ENCODE measurements around the gene NOS1AP.
"Not testable (repeated sequence)": the region's sequence is repeated elsewhere in the genome, so short reads cannot be mapped to it uniquely, and the experiment has no call there.

Gene NOS1AP

DNA sequence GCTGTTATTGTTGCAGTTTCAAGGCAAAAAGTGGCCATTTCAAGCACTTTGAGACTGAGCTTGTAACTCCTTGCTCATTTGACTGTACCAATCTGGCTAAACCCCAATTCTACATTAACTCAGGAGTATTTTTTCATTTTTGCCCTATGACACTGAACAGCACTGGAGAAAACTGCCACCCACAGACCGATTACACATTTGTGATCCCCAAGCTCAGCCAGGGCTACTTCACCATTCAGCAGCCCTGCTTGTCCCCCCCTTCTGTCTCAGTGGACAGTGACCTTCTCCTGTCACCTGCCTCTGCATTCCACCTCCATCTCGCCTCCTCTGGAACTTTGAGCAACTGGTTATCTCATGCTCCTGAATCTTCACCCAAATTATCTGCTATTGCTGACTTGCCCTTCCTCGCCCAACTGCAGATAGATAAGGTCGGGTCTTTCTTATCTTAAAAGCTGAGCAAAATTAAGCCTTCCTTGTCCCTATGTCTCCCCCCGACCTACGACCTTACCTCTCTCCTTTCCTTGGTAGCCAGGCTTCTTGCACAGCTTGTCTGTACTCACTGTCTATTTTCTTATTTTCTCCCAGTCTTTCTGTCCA is 281.9 kb downstream of the NOS1AP start:
- DNase-seq, result no peak

DNA sequence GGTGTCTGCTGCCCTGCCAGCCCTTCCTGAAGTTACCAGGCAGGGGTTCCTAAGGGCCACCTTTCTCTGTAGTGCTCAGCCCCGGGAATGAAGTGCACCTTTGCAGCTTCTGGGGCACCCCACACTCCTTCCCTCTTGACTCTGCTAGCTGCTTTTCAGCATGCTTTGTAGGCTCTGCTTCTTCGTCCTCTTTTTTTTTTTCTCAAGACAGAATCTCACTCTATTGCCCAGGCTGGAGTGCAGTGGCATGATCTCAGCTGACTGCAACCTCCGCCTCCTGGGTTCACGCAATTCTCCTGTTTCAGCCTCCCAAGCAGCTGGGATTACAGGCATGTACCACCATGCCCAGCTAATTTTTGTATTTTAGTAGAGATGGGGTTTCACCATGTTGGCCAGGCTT is 282.4 kb downstream of the NOS1AP start:
- DNase-seq, result not testable (repeated sequence)

DNA sequence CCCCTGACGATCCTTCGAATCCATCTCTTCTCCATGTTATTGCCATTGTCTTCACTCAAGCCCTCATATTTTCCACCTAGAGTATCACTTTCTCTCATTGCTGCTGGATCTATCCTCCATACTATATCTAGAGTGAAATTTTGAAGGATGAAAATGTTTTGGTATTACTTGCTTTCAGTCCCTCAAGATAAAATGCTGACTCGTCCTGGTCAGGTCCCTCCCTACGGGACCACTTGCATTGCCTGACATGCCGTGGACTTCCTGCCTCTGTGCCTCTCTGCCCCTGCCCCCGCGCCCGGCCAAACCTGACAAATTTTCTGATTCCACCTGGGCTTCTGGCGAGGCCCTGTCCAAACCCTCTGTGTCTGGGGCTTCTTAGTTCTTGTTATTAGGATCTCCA is 283.6 kb downstream of the NOS1AP start:
- DNase-seq, result no peak

DNA sequence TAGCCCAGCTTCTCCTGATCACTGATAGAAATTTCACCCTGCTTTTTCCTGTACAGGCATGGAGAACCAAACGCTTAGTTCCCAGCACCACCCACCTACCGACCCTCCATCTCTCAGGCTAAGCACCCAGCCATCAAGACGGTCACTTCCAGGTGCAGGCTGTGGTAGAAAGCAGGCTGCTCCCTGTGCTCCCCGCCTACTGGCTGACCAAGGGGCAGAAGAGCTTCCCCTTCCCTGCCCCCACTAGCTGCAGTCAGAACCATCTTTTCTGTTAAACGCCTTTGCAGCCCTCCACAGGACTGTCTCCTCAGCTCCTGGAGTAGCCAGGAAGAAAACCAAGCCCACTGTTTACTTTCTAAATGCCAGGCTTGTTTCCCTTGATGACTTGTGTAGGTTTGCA is 284.2 kb downstream of the NOS1AP start:
- no peak for DNase-seq

DNA sequence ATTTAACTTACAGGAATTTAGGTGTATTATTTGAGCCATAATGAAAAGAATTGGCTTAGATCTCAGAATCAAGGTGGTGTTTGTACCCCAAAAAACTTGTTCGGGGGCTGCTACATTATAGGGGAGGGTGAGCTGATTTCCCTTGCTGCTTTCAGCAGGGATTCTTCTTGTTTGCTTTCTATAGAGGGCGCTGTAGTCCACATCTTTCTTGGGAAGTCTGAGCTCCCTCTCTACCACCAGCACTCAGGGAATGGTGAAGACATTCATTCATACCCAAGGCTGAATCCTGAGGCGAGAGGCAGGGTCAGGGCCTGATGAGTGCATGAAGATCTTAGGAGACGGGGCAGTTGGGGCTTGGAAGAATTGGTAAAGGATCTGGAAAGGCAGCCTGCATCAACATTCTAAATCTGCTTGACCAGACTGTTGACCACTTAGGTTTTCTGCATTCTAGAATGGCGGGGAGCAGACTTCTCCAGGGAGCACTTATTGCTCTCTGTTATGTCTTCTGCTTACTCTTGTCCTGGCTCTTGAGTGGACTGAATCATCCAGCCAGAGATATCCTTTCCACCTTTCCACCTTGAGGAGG is 288.3 kb downstream of the NOS1AP start:
- no peak for DNase-seq

DNA sequence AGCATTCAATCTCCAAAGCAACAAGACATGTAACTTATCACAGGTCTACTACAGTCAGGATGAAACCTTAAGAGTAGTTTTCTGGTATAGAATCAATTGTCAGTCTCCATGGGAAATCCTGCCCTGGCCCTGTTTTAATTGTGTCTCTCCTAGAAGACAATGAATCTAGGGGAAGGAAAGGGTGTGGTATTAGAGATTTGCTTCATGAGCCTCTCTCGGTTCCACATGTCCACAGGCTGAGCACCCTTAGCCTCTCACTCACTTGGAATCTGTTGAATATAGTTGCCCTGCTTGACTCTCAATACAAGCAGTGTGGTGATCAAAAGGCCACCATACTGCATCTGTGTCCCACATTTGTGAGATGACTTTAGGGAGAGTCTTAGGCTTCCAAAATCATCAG is 289.4 kb downstream of the NOS1AP start:
- no peak for DNase-seq

DNA sequence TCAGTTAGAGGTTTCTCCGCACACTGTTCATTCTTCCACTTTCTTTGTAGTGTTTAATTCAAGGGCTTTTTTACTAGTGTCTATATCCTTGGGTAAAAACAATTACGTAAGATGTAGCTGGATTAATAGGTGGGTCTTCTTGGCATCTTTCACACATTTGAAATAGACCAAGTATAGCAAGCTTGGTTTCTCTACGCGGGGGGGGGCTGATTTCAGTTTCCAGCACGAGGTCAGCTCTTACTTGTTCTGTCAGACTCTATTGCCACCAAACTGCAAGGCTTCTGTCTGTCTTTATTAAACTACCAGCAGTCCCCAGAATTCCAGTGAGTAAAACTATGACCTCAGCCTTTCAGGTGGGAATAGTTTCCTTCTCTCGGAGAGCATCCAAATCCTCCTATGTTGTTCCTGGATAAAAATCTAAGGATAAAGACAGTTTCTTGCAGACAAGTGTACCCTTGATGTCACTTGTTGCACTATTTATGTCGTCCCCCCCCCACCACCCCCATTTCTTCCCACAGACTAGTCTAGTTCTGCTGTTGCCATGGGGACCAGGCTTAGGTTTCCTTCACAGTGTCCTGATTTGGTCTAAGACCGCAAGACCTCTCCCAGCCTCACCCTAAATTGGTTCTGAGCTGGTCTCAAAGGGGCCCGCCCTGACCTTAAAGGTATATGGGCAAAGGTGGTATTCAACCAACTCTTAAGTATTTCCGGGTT is 290.2 kb downstream of the NOS1AP start:
- no peak for DNase-seq

DNA sequence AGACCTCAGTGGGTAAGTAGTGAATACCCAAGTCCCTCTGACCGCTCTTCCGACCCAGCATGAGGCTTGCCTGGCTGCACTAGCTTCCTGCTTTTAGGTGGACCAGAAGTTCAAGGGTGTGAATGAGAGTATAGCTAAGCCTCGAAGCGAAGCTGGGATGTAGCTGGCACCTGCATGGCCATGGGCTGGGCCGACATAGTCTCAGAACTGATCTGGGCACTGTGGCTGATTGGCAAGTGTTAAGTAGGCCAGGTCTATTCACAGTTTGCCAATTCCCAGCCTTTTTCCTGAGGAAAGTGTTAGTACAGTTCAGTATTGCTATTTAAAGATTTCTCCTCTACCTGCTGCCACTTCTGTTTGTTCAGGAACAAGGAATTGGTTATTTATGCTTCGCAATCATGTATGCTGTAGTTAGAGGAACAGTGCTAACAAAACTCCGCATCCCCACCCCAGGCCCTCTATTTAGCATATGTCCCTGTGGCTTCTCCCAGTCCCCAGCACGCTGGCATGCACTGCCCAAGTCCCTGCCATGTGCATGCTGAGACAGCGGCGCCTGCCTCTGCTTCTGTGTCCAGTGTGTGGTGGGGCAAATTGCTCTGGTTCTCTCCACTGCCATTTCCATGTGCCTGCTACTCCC is 290.9 kb downstream of the NOS1AP start:
- DNase-seq, result no peak

DNA sequence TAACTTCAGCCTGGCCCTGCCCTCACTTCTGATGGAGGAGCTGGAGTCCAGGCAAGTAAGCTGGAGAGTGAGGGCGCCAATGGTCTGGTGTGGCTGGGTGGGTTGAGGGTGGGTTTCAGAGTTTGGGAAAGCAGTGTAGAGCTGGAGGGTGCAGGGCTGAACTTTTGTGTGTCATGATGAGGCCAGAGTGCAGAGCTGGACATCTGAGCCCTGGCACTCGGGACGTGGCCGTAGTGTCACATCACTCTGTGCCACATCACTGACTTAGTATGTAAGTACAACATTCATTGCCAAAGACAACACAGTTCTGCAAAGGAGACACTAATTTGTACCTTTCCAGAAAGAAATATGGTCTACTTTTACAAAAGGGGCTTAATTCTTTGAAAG is 291.4 kb downstream of the NOS1AP start:
- no peak for DNase-seq

DNA sequence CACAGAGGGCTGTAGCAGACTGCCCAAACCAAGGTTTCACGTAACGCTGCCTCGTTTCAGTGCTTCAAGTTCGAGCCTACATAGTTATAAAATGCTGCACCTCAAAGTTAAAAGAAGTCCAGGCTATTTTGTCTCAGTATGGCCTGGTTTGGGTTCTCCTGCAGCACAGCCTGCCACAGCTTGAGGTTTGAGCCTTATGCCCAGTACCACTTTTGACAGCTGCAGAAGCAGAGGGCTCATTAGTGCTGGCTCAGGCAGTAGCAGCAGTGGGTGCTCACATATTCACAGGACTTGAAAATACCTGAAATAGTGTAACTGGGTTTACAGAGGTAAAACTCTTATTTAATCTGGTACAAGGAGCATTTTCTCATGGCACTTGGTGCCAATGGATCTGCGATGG is 291.9 kb downstream of the NOS1AP start:
- no peak for DNase-seq

DNA sequence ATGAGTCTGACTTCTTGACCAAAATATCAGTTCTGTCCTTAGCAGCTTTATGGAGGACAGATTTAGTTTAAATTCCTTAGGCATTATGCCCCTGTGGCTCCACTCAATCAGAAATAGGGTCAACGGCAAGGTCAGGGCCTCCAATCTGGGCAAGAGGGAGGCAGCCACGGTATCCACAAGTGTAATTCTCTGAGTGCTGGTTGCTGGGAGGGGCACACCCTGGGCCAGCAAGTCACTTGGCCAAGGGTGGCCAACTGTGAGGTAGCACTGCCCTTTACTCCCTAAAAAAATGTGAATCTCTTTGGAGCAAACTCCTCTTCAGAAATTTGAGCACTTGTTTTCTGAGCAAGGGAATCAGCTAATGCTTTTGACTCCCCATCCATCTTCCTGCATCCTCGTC is 294.3 kb downstream of the NOS1AP start:
- no peak for DNase-seq

DNA sequence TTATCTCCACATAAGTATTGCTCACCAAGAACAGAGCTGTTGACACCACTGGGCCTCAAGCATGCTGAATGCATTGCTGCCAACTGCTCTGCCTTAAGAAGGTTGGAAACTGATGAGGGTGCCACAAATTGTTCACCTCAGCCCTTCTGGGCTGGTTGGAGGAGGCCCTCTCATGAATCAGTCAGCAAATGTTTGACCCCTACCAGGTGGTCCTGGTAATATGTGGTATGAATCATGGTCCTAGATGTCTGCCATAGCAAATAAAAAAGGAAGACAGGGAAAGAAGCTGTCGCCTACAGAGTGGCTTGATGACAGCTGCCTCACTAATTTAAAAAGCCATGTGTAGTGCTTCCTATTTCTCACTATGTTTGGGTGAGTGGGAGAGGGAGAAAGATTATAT is 295.0 kb downstream of the NOS1AP start:
- DNase-seq, result no peak

DNA sequence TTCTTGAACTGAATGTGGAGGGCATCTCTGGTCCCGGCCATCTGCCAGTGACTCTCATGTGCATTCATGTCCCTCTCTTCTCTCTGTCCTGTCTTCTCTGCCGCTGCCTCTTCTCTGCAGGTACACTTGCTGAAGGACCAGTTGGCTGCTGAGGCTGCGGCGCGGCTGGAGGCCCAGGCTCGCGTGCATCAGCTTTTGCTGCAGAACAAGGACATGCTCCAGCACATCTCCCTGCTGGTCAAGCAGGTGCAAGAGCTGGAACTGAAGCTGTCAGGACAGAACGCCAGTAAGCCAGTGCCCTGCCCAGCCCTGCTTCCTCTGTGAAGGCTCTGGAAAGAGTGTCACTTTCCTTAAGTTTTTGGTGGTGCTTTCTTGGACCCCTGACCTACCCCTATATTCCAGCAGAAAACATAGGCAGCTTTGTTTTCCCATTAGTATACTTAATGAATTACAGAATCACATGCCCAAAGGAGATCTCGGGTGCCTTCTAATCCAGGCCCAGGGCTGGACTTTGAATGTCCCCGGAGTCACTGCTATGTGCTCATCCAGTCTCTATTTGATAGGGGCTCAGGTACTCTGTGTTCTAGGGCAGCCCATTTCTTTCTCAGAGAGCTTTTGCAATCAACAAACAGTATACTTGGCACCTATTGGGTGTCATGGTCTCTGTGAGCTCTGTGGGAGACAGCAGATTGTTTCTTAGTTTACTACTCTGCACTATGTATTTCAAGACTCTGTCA is 296.0 kb downstream of the NOS1AP start:
- DNase-seq, result no peak

DNA sequence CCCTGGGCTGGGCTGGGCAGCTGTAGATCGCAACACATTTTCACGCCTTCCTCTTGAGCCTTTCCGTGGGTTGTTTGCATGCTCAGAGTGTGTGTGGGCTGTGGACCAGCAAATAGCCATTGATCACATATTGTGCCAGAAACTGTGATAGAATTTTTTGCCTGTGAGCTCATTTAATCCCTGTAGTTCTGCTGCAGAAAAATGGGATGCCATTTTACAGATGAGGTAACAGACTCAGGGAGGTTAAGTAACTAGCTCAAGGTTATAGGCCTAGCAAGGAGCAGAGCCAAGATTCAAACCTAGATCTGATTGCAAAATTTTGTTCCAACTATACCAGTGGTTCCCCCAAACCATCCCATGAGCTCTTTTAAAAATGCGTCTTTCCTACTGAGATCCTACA is 296.7 kb downstream of the NOS1AP start:
- no peak for DNase-seq

DNA sequence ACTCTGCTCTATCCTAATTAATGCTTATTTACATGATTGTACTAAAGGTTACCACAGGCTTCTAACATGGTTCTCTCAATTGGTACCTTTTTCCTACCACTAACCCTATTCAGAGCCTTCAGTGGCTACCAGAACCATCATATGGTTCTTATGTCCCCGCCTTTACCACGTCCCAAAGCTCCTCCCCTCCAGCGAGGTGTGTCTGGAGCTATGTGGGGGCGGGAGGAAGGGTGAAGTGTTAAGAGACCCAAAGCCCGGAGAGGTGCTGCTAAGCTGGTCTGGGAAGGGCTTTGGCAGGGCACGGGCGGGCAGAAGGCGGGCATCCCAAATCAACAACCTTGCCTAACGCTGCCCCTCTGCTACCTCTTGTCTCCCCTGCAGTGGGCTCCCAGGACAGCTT is 297.2 kb downstream of the NOS1AP start:
- no peak for DNase-seq

DNA sequence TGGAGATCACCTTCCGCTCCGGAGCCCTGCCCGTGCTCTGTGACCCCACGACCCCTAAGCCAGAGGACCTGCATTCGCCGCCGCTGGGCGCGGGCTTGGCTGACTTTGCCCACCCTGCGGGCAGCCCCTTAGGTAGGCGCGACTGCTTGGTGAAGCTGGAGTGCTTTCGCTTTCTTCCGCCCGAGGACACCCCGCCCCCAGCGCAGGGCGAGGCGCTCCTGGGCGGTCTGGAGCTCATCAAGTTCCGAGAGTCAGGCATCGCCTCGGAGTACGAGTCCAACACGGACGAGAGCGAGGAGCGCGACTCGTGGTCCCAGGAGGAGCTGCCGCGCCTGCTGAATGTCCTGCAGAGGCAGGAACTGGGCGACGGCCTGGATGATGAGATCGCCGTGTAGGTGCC is 297.6 kb downstream of the NOS1AP start:
- no peak for DNase-seq

DNA sequence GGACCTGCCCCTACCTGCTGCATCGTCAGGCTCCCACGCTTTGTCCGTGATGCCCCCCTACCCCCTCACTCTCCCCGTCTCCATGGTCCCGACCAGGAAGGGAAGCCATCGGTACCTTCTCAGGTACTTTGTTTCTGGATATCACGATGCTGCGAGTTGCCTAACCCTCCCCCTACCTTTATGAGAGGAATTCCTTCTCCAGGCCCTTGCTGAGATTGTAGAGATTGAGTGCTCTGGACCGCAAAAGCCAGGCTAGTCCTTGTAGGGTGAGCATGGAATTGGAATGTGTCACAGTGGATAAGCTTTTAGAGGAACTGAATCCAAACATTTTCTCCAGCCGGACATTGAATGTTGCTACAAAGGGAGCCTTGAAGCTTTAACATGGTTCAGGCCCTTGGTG is 298.3 kb downstream of the NOS1AP start:
- DNase-seq, result no peak

DNA sequence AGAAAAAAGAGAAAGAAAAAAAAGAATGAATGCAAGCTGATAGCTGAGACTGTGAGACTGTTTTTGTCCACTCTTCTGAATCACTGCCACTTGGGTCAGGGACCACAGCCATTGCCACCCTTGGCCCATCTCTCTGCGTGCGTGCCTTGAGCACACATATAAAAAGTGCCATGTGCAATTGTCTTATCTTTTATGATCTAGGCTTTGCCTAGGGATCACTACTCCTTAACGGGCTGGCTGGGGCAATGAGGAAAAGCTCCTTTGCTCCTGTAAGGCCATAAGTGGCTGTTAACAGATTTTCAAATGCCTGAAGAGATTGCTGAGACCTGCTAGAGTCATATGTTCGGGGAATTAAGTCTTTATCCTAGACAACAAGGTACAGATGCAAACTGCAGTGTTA is 299.0 kb downstream of the NOS1AP start:
- no peak for DNase-seq

DNA sequence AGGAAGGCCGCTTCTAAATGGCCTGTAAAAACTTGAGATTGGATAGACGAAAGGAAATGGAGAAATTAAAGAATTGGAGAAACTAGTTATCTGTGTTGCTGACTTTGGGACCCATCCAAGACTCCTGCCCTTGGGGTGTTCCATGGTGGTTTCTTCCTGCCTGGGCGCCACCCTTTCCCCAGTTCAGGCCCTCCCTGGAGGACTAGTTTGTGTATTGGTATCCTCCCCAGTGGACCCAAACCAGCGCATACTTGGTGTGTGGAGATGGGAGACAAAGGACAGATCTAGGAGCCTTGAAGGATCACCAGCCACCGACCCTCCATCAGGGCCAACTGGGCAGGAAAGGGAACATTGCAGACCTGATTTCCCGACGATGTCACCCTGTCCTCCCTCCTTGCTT is 300.1 kb downstream of the NOS1AP start:
- no peak for DNase-seq

DNA sequence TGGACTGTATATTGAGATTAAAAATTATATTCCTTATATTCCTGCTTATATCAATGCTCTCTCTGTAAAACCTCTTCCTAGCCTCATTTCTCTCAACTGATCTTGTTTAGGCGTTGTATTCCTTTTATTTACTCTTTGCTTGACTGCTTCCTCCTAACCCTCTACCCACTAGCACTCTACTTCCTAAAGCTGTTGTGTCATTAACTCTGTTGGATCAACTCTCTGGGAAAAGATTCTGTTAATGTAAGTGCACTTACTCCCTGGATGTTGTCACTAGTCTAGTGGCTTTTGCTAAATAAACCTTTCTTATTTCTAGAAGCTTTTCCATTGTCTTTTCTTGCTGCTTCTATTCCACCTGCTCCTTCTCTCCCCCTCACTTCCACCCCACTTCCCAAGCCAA is 300.7 kb downstream of the NOS1AP start:
- DNase-seq, result no peak

DNA sequence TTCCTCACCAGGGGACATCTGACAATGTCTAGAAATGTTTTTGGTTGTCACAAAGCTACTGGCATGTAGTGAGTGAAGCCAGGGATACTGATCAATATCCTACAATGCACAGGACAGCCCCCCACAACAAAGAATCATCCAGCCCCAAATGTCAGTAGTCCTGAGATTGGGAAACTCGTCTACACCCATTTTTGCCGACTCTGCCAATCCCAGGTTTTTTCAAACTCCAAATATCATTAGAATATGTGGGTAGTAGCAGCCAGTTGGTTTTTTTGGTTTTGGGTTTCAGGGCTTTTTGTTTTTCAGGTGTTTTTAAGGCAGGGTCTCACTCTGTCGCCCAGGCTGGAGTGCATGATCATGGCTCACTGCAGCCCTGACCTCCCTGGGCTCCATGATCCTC is 301.2 kb downstream of the NOS1AP start:
- no peak for DNase-seq

DNA sequence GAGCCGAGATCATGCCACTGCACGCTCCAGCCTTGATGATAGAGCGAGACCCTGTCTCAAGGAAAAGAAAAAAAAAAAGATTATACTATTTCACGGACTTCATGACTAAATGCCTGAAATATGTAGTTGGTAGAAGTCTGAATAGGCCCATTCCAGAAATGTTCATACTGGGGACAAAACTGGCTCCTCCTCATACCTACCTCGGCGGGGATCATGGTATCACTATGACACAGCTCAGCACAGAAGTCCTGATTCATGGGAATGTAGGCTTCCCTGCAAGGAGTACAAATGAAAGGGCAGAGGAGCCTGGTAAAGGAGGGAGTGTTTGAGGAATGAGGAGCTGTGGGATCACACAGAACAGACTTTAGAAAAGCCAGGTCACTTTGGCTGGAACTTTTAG is 302.1 kb downstream of the NOS1AP start:
- no peak for DNase-seq

Data from NCI-H510A (cell line).